GM12875 (cell line): Measurements from ENCODE around the gene CPNE8.

Experiments
- H3K4me3 ChIP-seq: one replicate; pipeline ENCODE4 v1.5.1; 2011; ENCODE audit warnings: low read depth, low read length, control low read depth
- CTCF ChIP-seq: IDR thresholded peaks from 2 replicates; pipeline ENCODE4 v1.5.1; 2011; ENCODE audit warnings: low read depth, mild to moderate bottlenecking, control low read depth, inconsistent platforms, low read length, moderate library complexity, borderline replicate concordance; ENCODE audit not compliant: insufficient read depth

CPNE8 gene

GRCh38 chr12:38666425-38666824 is 239.0 kb downstream of the CPNE8 start:
- TF ChIP-seq CTCF, result no peak
- no peak overlapping the region for H3K4me3 ChIP-seq

- TF ChIP-seq CTCF, result peak; percentile 42; the same call in 1 of the 2 replicates
Measured at GRCh38 chr12:38664661-38665269, 240.6 kb downstream of the CPNE8 start.

GRCh38 chr12:38662829-38663228 is 242.6 kb downstream of the CPNE8 start:
- no peak overlapping the region for H3K4me3 ChIP-seq
- TF ChIP-seq CTCF, result no peak

More at GRCh38 chr12:38664661-38665269, 240.6 kb downstream of the CPNE8 start:
- no peak overlapping the region for H3K4me3 ChIP-seq

GRCh38 chr12:38653650-38654049 is 251.7 kb downstream of the CPNE8 start:
- H3K4me3 ChIP-seq, result no peak overlapping the region
- no peak for TF ChIP-seq CTCF

GRCh38 chr12:38648813-38649212 is 256.6 kb downstream of the CPNE8 start:
- H3K4me3 ChIP-seq, result no peak overlapping the region
- no peak for TF ChIP-seq CTCF

GRCh38 chr12:38646146-38646545 is 259.2 kb downstream of the CPNE8 start:
- no peak for TF ChIP-seq CTCF
- no peak overlapping the region for H3K4me3 ChIP-seq

GRCh38 chr12:38639625-38640024 is 265.8 kb downstream of the CPNE8 start:
- TF ChIP-seq CTCF, result no peak

More at GRCh38 chr12:38639625-38640024, 265.8 kb downstream of the CPNE8 start:
- H3K4me3 ChIP-seq, result no peak overlapping the region
